CD14-positive monocyte (primary cell): ENCODE measurements around the gene DNTTIP2. TPM values are rescaled to one million over a fixed set of nuclear protein-coding genes. Genes with fewer than 3 reads are reported as not detected.

ENCODE experiments used
- DNase-seq, 3 donors: peaks; one replicate each; pipeline ENCODE4 v3.0.0-alpha.2; 2011 to 2022
- H2AFZ ChIP-seq: 2 replicates; pipeline ENCODE4 v1.6.0; 2012; ENCODE audit warnings: mild to moderate bottlenecking, low read depth, low read length, inconsistent platforms; ENCODE audit not compliant: insufficient read depth, poor library complexity, severe bottlenecking
- H3K27ac ChIP-seq, 2 donors: 1 replicate in 1 of 2; 2 replicates in 1 of 2; pipeline ENCODE4 v1.5.1; 2012 to 2013; ENCODE audit warnings: low read length in 2 of 2, control low read depth in 1 of 2, inconsistent platforms in 1 of 2, low read depth in 1 of 2, mild to moderate bottlenecking in 1 of 2
- H3K27me3 ChIP-seq, 2 donors: one replicate each; pipeline versions ENCODE4 v1.6.0 to v1.6.1; 2011 to 2013; ENCODE audit warnings: low read length in 2 of 2; ENCODE audit not compliant: control insufficient read depth in 2 of 2, insufficient read depth in 2 of 2
- H3K36me3 ChIP-seq, 2 donors: replicated peaks in 1 of 2; 1 replicate in 1 of 2; 2 replicates in 1 of 2; pipeline versions ENCODE4 v1.5.1 to v1.6.1; 2012 to 2013; ENCODE audit warnings: low read length in 2 of 2, control low read depth in 1 of 2, inconsistent platforms in 1 of 2, mild to moderate bottlenecking in 1 of 2; ENCODE audit not compliant: insufficient read depth in 2 of 2, control insufficient read depth in 1 of 2
- H3K4me1 ChIP-seq, 2 donors: 1 replicate in 1 of 2; 2 replicates in 1 of 2; pipeline versions ENCODE4 v1.5.1 to v1.6.1; 2012 to 2013; ENCODE audit warnings: low read length in 2 of 2, control low read depth in 1 of 2, inconsistent platforms in 1 of 2, mild to moderate bottlenecking in 1 of 2, moderate library complexity in 1 of 2; ENCODE audit not compliant: insufficient read depth in 2 of 2, control insufficient read depth in 1 of 2
- H3K4me2 ChIP-seq: replicated peaks from 2 replicates; pipeline ENCODE3; 2012; ENCODE audit warnings: low read length, moderate library complexity, mild to moderate bottlenecking; ENCODE audit not compliant: poor library complexity, severe bottlenecking; ENCODE audit errors: extremely low read depth
- H3K4me3 ChIP-seq, 3 experiments: fragments of 200-600 bp in 1 of 3; sonication (generic) in 1 of 3; replicated peaks in 1 of 3; 1 replicate in 2 of 3; 2 replicates in 1 of 3; pipeline ENCODE4 v1.5.1; 2011 to 2013; ENCODE audit warnings: low read length in 3 of 3, mild to moderate bottlenecking in 3 of 3, control low read depth in 2 of 3, low read depth in 2 of 3, inconsistent platforms in 1 of 3, moderate library complexity in 1 of 3
- H3K79me2 ChIP-seq: 2 replicates; pipeline ENCODE4 v1.6.0; 2012; ENCODE audit warnings: mild to moderate bottlenecking, control low read depth, inconsistent platforms, low read length, moderate library complexity; ENCODE audit not compliant: insufficient read depth
- H3K9ac ChIP-seq: 2 replicates; pipeline ENCODE4 v1.6.0; 2017; ENCODE audit warnings: low read length, mild to moderate bottlenecking; ENCODE audit not compliant: insufficient read depth, poor library complexity, severe bottlenecking
- H3K9me3 ChIP-seq, 2 donors: replicated peaks in 1 of 2; 1 replicate in 1 of 2; 2 replicates in 1 of 2; pipeline versions ENCODE4 v1.5.1 to v1.6.1; 2012 to 2013; ENCODE audit warnings: low read length in 2 of 2, control low read depth in 1 of 2; ENCODE audit not compliant: control insufficient read depth in 1 of 2, insufficient read depth in 1 of 2
- H4K20me1 ChIP-seq: 2 replicates; pipeline ENCODE4 v1.6.0; 2012; ENCODE audit warnings: mild to moderate bottlenecking, low read length, control low read depth, moderate library complexity; ENCODE audit not compliant: insufficient read depth
- H3K27ac Mint-ChIP-seq, 7 donors: one replicate each; pipeline ENCODE4 v1.8.0; 2020; ENCODE audit warnings: mild to moderate bottlenecking in 7 of 7, mixed read lengths in 7 of 7, moderate library complexity in 6 of 7, inconsistent platforms in 2 of 7
- H3K27me3 Mint-ChIP-seq, 3 donors: one replicate each; pipeline ENCODE4 v1.8.0; 2021 to 2022; ENCODE audit warnings: low read depth in 3 of 3, mild to moderate bottlenecking in 3 of 3, mixed read lengths in 3 of 3, moderate library complexity in 3 of 3, inconsistent platforms in 1 of 3
- H3K36me3 Mint-ChIP-seq, 2 donors: one replicate each; pipeline ENCODE4 v1.8.0; 2020; ENCODE audit warnings: mixed read lengths in 2 of 2, inconsistent platforms in 1 of 2, mild to moderate bottlenecking in 1 of 2
- H3K4me1 Mint-ChIP-seq: one replicate; pipeline ENCODE4 v1.8.0; 2020; ENCODE audit warnings: mild to moderate bottlenecking, mixed read lengths
- H3K4me3 Mint-ChIP-seq, 2 donors: one replicate each; pipeline ENCODE4 v1.8.0; 2020; ENCODE audit warnings: mild to moderate bottlenecking in 2 of 2, mixed read lengths in 2 of 2, moderate library complexity in 1 of 2
- H3K9me3 Mint-ChIP-seq, 7 donors: one replicate each; pipeline ENCODE4 v1.8.0; 2020 to 2022; ENCODE audit warnings: mixed read lengths in 7 of 7, mild to moderate bottlenecking in 6 of 7, moderate library complexity in 6 of 7, inconsistent platforms in 2 of 7
- CTCF ChIP-seq: fragments of 200-600 bp; IDR thresholded peaks from one replicate; pipeline ENCODE4 v1.8.0; 2022; ENCODE audit warnings: antibody characterized with exemption, mild to moderate bottlenecking
- WGBS: methylation state at CpG from one replicate; pipeline ENCODE4 v1.1.5; 2013; ENCODE audit warnings: missing lambda C conversion rate; ENCODE audit not compliant: insufficient coverage; 5-methylcytosine and 5-hydroxymethylcytosine counted together
- intact Hi-C, 2 donors: fragments of 100-400 bp; cut with micrococcal nuclease; formaldehyde crosslinking; loops; one replicate each; pipeline versions ENCODE4 v1.15.0 to v1.15.1; 2023
- polyA plus RNA-seq, 3 donors: library from polyadenylated mRNA; depleted of rRNA in 1 of 3; unstranded in 2 of 3; stranded (reverse) in 1 of 3; fragments of 300-500 nt in 2 of 3; fragments of >200 nt in 1 of 3; fragmentation: Illumina TruSeq in 2 of 3; gene quantifications; 1 replicate in 2 of 3; 2 replicates in 1 of 3; pipeline ENCODE4 v1.2.3, GENCODE V29; 2012 to 2021

Gene DNTTIP2
- polyA plus RNA-seq, 3 donors: 21.1 to 68.8 (median 42.1) TPM

- no peaks in the 10 kb centered on the region for H3K9me3 Mint-ChIP-seq
- H3K4me2 ChIP-seq: peak overlapping the region; percentile 82
- peaks cover 35% of the 10 kb centered on the region for H4K20me1 ChIP-seq
- no peak overlapping the region for H2AFZ ChIP-seq
- H3K4me1 ChIP-seq: peaks cover 25 to 34% of the 10 kb centered on the region in 2 donors
- no peaks in the 10 kb centered on the region for H3K9me3 ChIP-seq
- H3K27me3 Mint-ChIP-seq: peaks cover 0 to 2% (median 0%) of the 10 kb centered on the region in 3 donors
- intact Hi-C loops: loop anchor here in 1 of 2 donors (10.0 kb wide), 1 partner anchor 533 kb away; the partner anchor contains the start of gene DR1
- peaks cover 40 to 45% of the 10 kb centered on the region in 2 donors for H3K36me3 Mint-ChIP-seq
- 94% methylated on average over 3 of the region's 4 CpGs for WGBS
- H3K4me3 Mint-ChIP-seq: peak overlapping the region in 1 of 2 donors; percentile 4
- DNase-seq: no peak
- peaks cover 31% of the 10 kb centered on the region for H3K79me2 ChIP-seq
- peaks cover 36 to 52% of the 10 kb centered on the region in 2 donors for H3K36me3 ChIP-seq
- peak overlapping the region in 6 of 7 donors; percentile 22 to 98 (median 98) for H3K27ac Mint-ChIP-seq
- H3K4me3 ChIP-seq: no peak overlapping the region
- no peaks in the 10 kb centered on the region for H3K27me3 ChIP-seq
- H3K9ac ChIP-seq: no peak overlapping the region
- peaks cover 29% of the 10 kb centered on the region for H3K4me1 Mint-ChIP-seq
- peak overlapping the region; percentile 10 to 100 for H3K27ac ChIP-seq
- TF ChIP-seq CTCF: no peak
Measured at GRCh38 chr1:93877529-93877928, 1.5 kb downstream of the DNTTIP2 start.

GRCh38 chr1:93876244-93876643 lies 2.8 kb downstream of the DNTTIP2 start:
- DNase-seq: peak in 2 of 3 donors; percentile 42 to 64
- Histone ChIP-seq H3K9ac (no peak overlapping the region), H3K9me3 (no peaks in the 10 kb centered on the region), H2AFZ (no peak overlapping the region), H3K27ac (peak overlapping the region in 1 of 2 donors; percentile 100), H3K4me3 (no peak overlapping the region), H3K4me1 (peaks cover 25 to 34% of the 10 kb centered on the region in 2 donors), H3K27me3 (no peaks in the 10 kb centered on the region), H3K79me2 (peaks cover 31% of the 10 kb centered on the region), H4K20me1 (peaks cover 35% of the 10 kb centered on the region), H3K4me2 (no peak overlapping the region), H3K36me3 (peaks cover 49 to 65% of the 10 kb centered on the region in 2 donors)
- no peak for TF ChIP-seq CTCF
- peaks cover 0 to 2% (median 0%) of the 10 kb centered on the region in 3 donors for H3K27me3 Mint-ChIP-seq
- H3K4me1 Mint-ChIP-seq: peaks cover 29% of the 10 kb centered on the region
- intact Hi-C loops: loop anchor here in 1 of 2 donors (10.0 kb wide), 1 partner anchor 531 kb away; the partner anchor contains the start of gene DR1
- peaks cover 53 to 57% of the 10 kb centered on the region in 2 donors for H3K36me3 Mint-ChIP-seq
- peak overlapping the region in 1 of 2 donors; percentile 62 for H3K4me3 Mint-ChIP-seq
- WGBS: 23% methylated on average over 1 of the region's 1 CpG
- H3K9me3 Mint-ChIP-seq: no peaks in the 10 kb centered on the region
- H3K27ac Mint-ChIP-seq: peak overlapping the region; percentile 20 to 98 (median 97)
